GM06990 (cell line): ENCODE results near the gene HNMT.

Source experiments
- DNase-seq: peaks from one replicate; pipeline ENCODE4 v3.0.0-alpha.2; 2011; ENCODE audit not compliant: insufficient read length; ENCODE audit errors: extremely low read depth
- H3K27me3 ChIP-seq: replicated peaks from 2 replicates; pipeline ENCODE4 v1.6.0; 2011; ENCODE audit warnings: low read length; ENCODE audit not compliant: control insufficient read depth, insufficient read depth
- H3K36me3 ChIP-seq: 2 replicates; pipeline ENCODE4 v1.5.1; 2011; ENCODE audit warnings: low read length; ENCODE audit not compliant: control insufficient read depth, insufficient read depth
- H3K4me3 ChIP-seq: replicated peaks from 2 replicates; pipeline ENCODE4 v1.5.1; 2011; ENCODE audit warnings: low read depth, mild to moderate bottlenecking, control low read depth, low read length
- TF ChIP-seq, protein P1 (sequence below): IDR thresholded peaks from 2 replicates; pipeline ENCODE4 v1.5.1; 2011; ENCODE audit warnings: low read length, control low read depth, mild to moderate bottlenecking, inconsistent platforms; ENCODE audit not compliant: insufficient read depth, poor library complexity, severe bottlenecking

HNMT gene

DNA sequence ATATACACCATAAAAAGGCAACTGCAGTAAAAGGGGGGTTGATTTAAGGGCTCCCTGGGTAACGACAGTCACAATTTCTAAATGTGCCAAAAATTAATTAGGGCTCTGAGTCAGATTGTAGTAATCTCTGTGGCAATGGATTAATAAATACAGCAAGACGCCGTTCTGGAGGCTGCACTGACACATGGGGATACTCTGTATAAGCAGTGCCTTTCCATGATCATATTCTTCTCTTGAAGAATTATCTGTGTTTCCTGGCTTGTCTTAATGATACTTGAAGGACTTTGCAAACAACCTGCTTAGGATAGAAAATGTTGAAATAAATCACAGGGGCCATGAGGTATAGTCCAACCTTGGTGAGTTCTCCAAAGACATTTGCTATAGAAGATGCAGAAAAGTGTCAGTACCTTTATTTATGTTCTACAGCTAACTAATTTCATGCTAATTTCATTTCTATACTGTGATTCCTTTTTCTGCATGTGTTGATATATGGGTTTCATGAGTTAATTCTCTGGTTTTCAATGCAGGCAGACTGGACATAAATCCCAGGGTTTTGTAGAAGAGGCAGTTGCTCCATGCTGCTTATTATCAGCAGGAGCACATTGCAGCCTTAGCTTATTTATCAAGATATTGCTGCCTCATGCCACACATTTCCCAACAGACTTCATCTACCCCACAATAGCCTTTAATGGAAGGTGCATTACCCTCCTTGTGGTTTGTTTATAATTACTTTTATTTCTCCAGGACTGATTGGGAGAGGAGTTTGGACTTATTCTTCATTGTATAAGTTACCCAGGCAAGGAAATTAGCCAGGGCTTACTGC, 54.8 kb downstream of the HNMT start:
- no peak for DNase-seq
- TF ChIP-seq, protein P1, sequence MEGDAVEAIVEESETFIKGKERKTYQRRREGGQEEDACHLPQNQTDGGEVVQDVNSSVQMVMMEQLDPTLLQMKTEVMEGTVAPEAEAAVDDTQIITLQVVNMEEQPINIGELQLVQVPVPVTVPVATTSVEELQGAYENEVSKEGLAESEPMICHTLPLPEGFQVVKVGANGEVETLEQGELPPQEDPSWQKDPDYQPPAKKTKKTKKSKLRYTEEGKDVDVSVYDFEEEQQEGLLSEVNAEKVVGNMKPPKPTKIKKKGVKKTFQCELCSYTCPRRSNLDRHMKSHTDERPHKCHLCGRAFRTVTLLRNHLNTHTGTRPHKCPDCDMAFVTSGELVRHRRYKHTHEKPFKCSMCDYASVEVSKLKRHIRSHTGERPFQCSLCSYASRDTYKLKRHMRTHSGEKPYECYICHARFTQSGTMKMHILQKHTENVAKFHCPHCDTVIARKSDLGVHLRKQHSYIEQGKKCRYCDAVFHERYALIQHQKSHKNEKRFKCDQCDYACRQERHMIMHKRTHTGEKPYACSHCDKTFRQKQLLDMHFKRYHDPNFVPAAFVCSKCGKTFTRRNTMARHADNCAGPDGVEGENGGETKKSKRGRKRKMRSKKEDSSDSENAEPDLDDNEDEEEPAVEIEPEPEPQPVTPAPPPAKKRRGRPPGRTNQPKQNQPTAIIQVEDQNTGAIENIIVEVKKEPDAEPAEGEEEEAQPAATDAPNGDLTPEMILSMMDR = no peak
- H3K4me3 ChIP-seq = no peak overlapping the region
- H3K27me3 ChIP-seq = no peaks in the 10 kb centered on the region
- H3K36me3 ChIP-seq = no peaks in the 10 kb centered on the region

DNA sequence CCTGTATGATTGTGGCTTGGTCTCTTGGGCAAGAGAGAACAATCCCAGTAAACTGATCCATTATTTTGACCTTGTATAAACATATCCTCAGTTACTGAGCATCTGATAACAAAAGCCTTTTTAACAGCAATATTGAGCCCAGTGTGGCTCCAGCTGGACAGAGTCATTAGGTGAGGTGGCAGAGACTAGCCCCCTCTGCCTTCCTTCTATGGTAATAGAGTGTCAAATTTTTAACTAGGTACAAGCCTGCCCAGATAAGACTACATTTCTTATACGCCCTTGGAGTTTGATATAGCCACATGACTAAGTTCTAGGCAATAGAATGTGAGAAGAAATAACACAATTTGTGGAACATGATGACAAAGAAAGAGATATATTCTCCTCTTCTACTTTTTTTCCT, 56.2 kb downstream of the HNMT start:
- Histone ChIP-seq H3K36me3 (no peaks in the 10 kb centered on the region), H3K4me3 (no peak overlapping the region), H3K27me3 (no peaks in the 10 kb centered on the region)
- TF ChIP-seq, protein P1 = no peak
- DNase-seq = no peak

DNA sequence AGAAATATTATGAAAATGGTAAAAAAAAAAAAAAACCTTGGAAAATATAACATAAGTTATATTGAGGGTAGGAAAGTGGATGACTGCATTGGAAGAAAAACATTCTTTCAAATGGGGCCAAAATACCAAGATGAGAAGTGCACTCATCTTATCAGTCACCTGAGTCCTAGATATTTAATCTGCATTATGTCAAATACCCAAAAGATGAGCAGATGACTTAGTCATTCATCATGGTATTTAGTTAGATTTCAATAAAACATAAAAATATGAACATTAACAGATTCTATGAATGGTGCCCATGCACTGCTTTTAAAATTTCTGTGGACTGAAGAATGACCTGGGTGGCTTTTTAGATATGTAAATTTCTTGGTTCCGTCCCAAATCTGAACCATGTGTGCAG, 56.9 kb downstream of the HNMT start:
- H3K36me3 ChIP-seq = no peaks in the 10 kb centered on the region
- H3K4me3 ChIP-seq = no peak overlapping the region
- no peak for DNase-seq
- no peaks in the 10 kb centered on the region for H3K27me3 ChIP-seq
- TF ChIP-seq, protein P1 = no peak

DNA sequence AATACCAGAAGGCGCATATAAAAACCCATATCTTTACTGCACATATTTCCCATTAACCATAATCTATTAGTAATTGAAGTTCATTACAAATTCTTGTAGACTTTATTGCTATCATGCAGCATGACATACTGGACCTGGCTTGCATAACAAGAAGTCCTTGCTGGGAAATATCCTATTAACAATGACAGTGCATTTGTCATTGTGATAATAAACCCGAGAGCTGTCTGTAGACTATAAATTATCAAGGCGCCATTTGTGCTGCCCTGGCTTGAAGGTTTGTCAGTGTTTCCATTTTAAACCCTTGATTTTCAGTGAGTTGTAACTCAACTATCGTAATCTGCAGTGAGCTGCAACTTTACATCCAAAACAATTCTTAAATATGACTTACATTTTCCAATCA, 59.0 kb downstream of the HNMT start:
- no peaks in the 10 kb centered on the region for H3K27me3 ChIP-seq
- DNase-seq = no peak
- TF ChIP-seq, protein P1 = no peak

DNA sequence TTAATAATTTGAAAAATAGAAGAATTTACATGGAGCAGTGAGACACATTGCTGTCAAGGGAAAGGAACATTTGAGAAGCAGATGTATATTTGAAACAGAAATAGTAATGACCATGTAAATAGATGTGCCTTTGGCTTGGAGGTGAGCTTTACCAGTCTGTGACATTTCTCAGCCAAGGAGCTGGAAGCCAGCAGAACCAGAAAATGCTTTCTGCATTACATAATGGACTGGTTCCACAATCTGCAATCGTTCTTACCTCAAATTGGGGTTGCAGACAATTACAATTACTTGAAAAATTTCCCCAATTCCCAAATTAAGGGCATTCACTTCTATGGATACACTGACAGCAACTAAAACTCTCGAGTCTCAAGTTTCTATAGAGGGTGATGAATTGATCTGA, 59.7 kb downstream of the HNMT start:
- DNase-seq = no peak
- no peak overlapping the region for H3K4me3 ChIP-seq
- H3K36me3 ChIP-seq = no peaks in the 10 kb centered on the region
- TF ChIP-seq, protein P1 = no peak
- H3K27me3 ChIP-seq = no peaks in the 10 kb centered on the region

More for the DNA sequence above, 59.0 kb downstream of the HNMT start:
- H3K36me3 ChIP-seq = no peaks in the 10 kb centered on the region
- H3K4me3 ChIP-seq = no peak overlapping the region
